Measurements from ENCODE around the gene PRKG2. TPM values are rescaled to one million over a fixed set of nuclear protein-coding genes. Genes with fewer than 3 reads are reported as not detected.

Gene PRKG2
- total and polyA plus RNA-seq, 2 donors (not counting 3 experiments of a cell fraction or from before 2014, with no cell fraction given): not detected

DNA sequence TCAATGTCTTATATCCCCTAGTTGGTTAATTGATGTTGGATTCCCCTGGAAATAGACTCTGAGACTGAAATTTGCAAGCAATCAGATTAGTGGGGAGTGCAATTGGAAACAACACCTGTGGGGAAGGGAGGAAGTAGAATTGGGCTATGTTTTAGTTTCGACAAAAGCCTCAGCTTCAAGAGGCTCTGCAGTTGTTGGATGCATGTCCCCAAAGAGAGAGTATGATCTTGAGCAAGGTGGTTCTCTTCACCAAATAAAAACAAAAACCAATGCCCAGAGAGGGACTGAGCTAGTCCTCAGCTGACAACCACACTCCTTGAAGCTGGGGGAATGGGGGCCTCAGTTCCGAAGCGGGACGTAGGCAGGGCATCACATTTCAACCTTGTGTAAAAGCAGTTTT, 77.1 kb downstream of the PRKG2 start:
- Histone ChIP-seq H3K9me1 (replicated peaks; ENCODE audit: control insufficient read depth, extremely low read depth, insufficient read depth, low read length) (no peaks in the 10 kb centered on the region), H3K4me2 (ENCODE audit: insufficient read depth, low read length) (no peak overlapping the region), H3K36me3 (ENCODE audit: control insufficient read depth in 2 of 2, extremely low read depth in 1 of 2, insufficient read depth in 2 of 2, low read length in 2 of 2) (no peaks in the 10 kb centered on the region), H2AFZ (ENCODE audit: low read depth, low read length) (no peak overlapping the region), H3K27me3 (ENCODE audit: control insufficient read depth in 2 of 2, insufficient read depth in 2 of 2, low read length in 2 of 2) (no peaks in the 10 kb centered on the region), H3K4me1 (ENCODE audit: control insufficient read depth, extremely low read depth, insufficient read depth, low read length) (no peaks in the 10 kb centered on the region), H3K4me3 (replicated peaks in 1 of 3; ENCODE audit: insufficient read depth in 1 of 3, low read depth in 1 of 3, low read length in 3 of 3) (no peak overlapping the region), H3K9ac (replicated peaks; ENCODE audit: extremely low read depth, insufficient read depth, low read length) (no peak overlapping the region), H3K27ac (ENCODE audit: insufficient read depth, low read depth, low read length) (no peak overlapping the region), H3K9me3 (replicated peaks; ENCODE audit: control insufficient read depth, insufficient read depth, low read length) (no peaks in the 10 kb centered on the region), H4K20me1 (replicated peaks; ENCODE audit: control insufficient read depth, extremely low read depth, insufficient read depth, low read length) (no peaks in the 10 kb centered on the region), H3K79me2 (ENCODE audit: control insufficient read depth, insufficient read depth, low read length) (no peaks in the 10 kb centered on the region)
- dilution Hi-C loops (cut with MboI; ENCODE audit: extremely low pct_ligation_motif_present, low sequenced_read_pairs): no loop called here
- FAIRE-seq (no peak), DNase-seq (ENCODE audit: low read depth, low spot score) (no peak)
- CTCF ChIA-PET: no interaction called here
- POLR2A ChIA-PET: no interaction called here
- TF ChIP-seq EZH2 (IDR thresholded peaks at IDR 0.05; ENCODE audit: borderline replicate concordance, low read depth, low read length, severe bottlenecking) (no peak), JUN (IDR thresholded peaks at IDR 0.05; ENCODE audit: borderline replicate concordance, insufficient read depth, insufficient read length, low read depth) (no peak)
- TF ChIP-seq, protein P1, sequence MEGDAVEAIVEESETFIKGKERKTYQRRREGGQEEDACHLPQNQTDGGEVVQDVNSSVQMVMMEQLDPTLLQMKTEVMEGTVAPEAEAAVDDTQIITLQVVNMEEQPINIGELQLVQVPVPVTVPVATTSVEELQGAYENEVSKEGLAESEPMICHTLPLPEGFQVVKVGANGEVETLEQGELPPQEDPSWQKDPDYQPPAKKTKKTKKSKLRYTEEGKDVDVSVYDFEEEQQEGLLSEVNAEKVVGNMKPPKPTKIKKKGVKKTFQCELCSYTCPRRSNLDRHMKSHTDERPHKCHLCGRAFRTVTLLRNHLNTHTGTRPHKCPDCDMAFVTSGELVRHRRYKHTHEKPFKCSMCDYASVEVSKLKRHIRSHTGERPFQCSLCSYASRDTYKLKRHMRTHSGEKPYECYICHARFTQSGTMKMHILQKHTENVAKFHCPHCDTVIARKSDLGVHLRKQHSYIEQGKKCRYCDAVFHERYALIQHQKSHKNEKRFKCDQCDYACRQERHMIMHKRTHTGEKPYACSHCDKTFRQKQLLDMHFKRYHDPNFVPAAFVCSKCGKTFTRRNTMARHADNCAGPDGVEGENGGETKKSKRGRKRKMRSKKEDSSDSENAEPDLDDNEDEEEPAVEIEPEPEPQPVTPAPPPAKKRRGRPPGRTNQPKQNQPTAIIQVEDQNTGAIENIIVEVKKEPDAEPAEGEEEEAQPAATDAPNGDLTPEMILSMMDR (IDR thresholded peaks at IDR 0.05; ENCODE audit: extremely low read depth in 1 of 2, insufficient read depth in 1 of 2, low read depth in 1 of 2, low read length in 2 of 2): no peak
- intact Hi-C loops (cut with micrococcal nuclease): no loop called here
- BruUV-seq (replicated peaks): no TSS peak

DNA sequence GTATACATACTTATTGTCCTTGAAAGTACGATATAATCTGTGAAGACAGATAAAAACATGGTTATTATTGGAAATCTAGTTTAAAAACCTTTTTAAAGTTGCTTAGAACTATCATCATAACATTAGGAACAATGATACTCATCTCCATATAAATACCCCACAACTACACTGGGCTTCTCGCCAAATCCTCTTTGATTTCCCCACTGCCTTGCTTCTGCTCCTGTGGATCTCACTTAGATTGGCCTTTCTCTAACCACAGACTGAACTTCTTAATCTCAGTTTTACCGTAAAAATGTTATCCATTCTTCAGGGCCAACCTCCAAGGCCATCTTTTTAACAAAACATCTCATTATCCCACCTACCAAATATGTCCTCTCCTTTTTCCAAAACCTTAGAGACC, 77.6 kb downstream of the PRKG2 start:
- FAIRE-seq (no peak), DNase-seq (ENCODE audit: low read depth, low spot score) (no peak)
- no peak overlapping the region for H3K27ac ChIP-seq (ENCODE audit: insufficient read depth, low read depth, low read length)
- H3K9ac ChIP-seq (replicated peaks; ENCODE audit: extremely low read depth, insufficient read depth, low read length): no peak overlapping the region
- H3K79me2 ChIP-seq (ENCODE audit: control insufficient read depth, insufficient read depth, low read length): no peaks in the 10 kb centered on the region
- no peak overlapping the region for H3K4me3 ChIP-seq (replicated peaks in 1 of 3; ENCODE audit: insufficient read depth in 1 of 3, low read depth in 1 of 3, low read length in 3 of 3)
- intact Hi-C loops (cut with micrococcal nuclease): no loop called here
- H3K27me3 ChIP-seq (ENCODE audit: control insufficient read depth in 2 of 2, insufficient read depth in 2 of 2, low read length in 2 of 2): no peaks in the 10 kb centered on the region
- H3K36me3 ChIP-seq (ENCODE audit: control insufficient read depth in 2 of 2, extremely low read depth in 1 of 2, insufficient read depth in 2 of 2, low read length in 2 of 2): no peaks in the 10 kb centered on the region
- dilution Hi-C loops (cut with MboI; ENCODE audit: extremely low pct_ligation_motif_present, low sequenced_read_pairs): no loop called here
- TF ChIP-seq GATA2 (IDR thresholded peaks at IDR 0.05; ENCODE audit: insufficient read depth, insufficient read length, low read depth, low read length): no peak
- no peak for TF ChIP-seq POLR2AphosphoS5 (IDR thresholded peaks at IDR 0.05; ENCODE audit: insufficient read depth, low read depth, low read length)
- no peak for TF ChIP-seq MYC (IDR thresholded peaks at IDR 0.05; ENCODE audit: low read depth, low read length)
- no peak for TF ChIP-seq EZH2 (IDR thresholded peaks at IDR 0.05; ENCODE audit: borderline replicate concordance, low read depth, low read length, severe bottlenecking)
- TF ChIP-seq JUN (IDR thresholded peaks at IDR 0.05; ENCODE audit: borderline replicate concordance, insufficient read depth, insufficient read length, low read depth): no peak
- no peak for TF ChIP-seq POLR2A (IDR thresholded peaks at IDR 0.05; ENCODE audit: low read depth, low read length)
- TF ChIP-seq, protein P2, sequence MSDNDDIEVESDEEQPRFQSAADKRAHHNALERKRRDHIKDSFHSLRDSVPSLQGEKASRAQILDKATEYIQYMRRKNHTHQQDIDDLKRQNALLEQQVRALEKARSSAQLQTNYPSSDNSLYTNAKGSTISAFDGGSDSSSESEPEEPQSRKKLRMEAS (IDR thresholded peaks at IDR 0.05; ENCODE audit: insufficient read depth, insufficient read length): no peak
- no peak for TF ChIP-seq FOS (IDR thresholded peaks at IDR 0.05; ENCODE audit: borderline replicate concordance, insufficient read depth, low read length)
- no peaks in the 10 kb centered on the region for H3K4me1 ChIP-seq (ENCODE audit: control insufficient read depth, extremely low read depth, insufficient read depth, low read length)
- H3K4me2 ChIP-seq (ENCODE audit: insufficient read depth, low read length): no peak overlapping the region
- H3K9me3 ChIP-seq (replicated peaks; ENCODE audit: control insufficient read depth, insufficient read depth, low read length): no peaks in the 10 kb centered on the region
- no peak overlapping the region for H2AFZ ChIP-seq (ENCODE audit: low read depth, low read length)
- BruUV-seq (replicated peaks): no TSS peak
- CTCF ChIA-PET: no interaction called here
- H3K9me1 ChIP-seq (replicated peaks; ENCODE audit: control insufficient read depth, extremely low read depth, insufficient read depth, low read length): no peaks in the 10 kb centered on the region
- H4K20me1 ChIP-seq (replicated peaks; ENCODE audit: control insufficient read depth, extremely low read depth, insufficient read depth, low read length): no peaks in the 10 kb centered on the region
- POLR2A ChIA-PET: no interaction called here

All from endothelial cell of umbilical vein (primary cell).